ENCODE results near the gene ATL2. TPM values are rescaled to one million over a fixed set of nuclear protein-coding genes. Genes with fewer than 3 reads are reported as not detected.

Gene ATL2
- total and polyA plus RNA-seq, 2 of the 8 experiments (the other 6 are each of a cell fraction or from before 2014, with no cell fraction given), result 38.8 to 84.6 TPM

DNA sequence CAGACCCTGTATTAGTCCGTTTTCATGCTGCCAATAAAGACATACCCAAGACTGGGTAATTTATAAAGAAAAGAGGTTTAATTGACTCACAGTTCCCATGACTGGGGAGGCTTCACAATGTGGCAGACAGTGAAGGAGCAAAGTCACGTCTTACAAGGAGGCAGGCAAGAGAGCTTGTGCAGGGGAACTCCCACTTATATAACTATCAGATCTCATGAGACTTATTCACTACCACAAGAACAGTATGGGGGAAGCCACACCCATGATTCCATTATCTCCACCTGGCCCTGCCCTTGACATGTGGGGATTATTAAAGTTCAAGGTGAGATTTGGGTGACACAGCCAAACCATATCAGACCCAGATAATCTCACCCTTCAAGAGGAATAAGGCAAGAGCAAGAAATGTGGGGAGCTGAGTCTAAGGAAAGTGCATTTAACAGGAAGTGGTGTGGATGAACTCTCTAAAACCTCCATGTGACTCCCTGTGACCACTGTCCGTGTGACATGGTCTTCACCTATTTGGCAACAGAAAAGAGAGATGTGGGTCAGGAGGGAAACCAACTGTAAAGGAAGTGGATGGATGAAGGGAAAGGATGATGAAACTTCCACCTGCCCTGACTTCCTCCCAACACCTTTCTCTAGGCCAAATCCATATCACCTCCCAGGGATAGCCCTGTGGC is 110.6 kb downstream of the ATL2 start:
- Histone ChIP-seq H3K36me3 (ENCODE audit: control insufficient read depth in 2 of 4, insufficient read depth in 4 of 4, low read length in 3 of 4) (no peaks in the 10 kb centered on the region), H3K23ac (ENCODE audit: insufficient read length) (no peak overlapping the region), H3K9ac (replicated peaks in 1 of 4; ENCODE audit: extremely low read depth in 1 of 4, low read depth in 3 of 4, low read length in 3 of 4) (no peak overlapping the region), H3K27me3 (replicated peaks in 1 of 4; ENCODE audit: control insufficient read depth in 3 of 4, extremely low read depth in 1 of 4, insufficient read depth in 3 of 4, low read length in 3 of 4) (no peaks in the 10 kb centered on the region), H2AK5ac (ENCODE audit: low read depth, low read length) (no peak overlapping the region), H2AFZ (ENCODE audit: low read length) (no peak overlapping the region), H3K56ac (replicated peaks; ENCODE audit: insufficient read length, low read depth, low read length) (no peak overlapping the region), H4K91ac (replicated peaks; ENCODE audit: insufficient read length, low read length) (no peak overlapping the region), H3K4me2 (ENCODE audit: insufficient read depth in 1 of 2, low read depth in 2 of 2, low read length in 2 of 2) (no peak overlapping the region), H3K79me2 (ENCODE audit: control insufficient read depth in 1 of 2, insufficient read depth in 2 of 2, low read length in 2 of 2) (no peaks in the 10 kb centered on the region), H2BK120ac (replicated peaks; ENCODE audit: low read depth, low read length) (no peak overlapping the region), H3K4ac (replicated peaks; ENCODE audit: insufficient read length, low read depth, low read length) (no peak overlapping the region), H3K18ac (ENCODE audit: extremely low read depth, low read length) (no peak overlapping the region), H3K4me3 (ENCODE audit: extremely low read depth in 1 of 4, insufficient read depth in 2 of 4, low read depth in 3 of 4, low read length in 4 of 4) (no peak overlapping the region), H3K9me3 (ENCODE audit: insufficient read depth in 2 of 2, low read depth in 1 of 2, low read length in 1 of 2) (no peaks in the 10 kb centered on the region), H3K27ac (ENCODE audit: low read depth, low read length) (no peak overlapping the region), H4K20me1 (replicated peaks in 1 of 2; ENCODE audit: control insufficient read depth in 1 of 2, insufficient read depth in 2 of 2, low read length in 2 of 2) (no peaks in the 10 kb centered on the region), H3K14ac (ENCODE audit: insufficient read length) (no peak overlapping the region), H2BK15ac (ENCODE audit: low read length) (no peak overlapping the region), H2BK12ac (ENCODE audit: low read depth, low read length) (no peak overlapping the region), H3K4me1 (replicated peaks in 1 of 4; ENCODE audit: control insufficient read depth in 3 of 4, insufficient read depth in 4 of 4, low read length in 3 of 4) (peaks cover 0 to 4% (median 0%) of the 10 kb centered on the region in 4 experiments; a peak in 2 of 7 replicates), H4K5ac (ENCODE audit: insufficient read length, low read depth, low read length) (no peak overlapping the region), H3K23me2 (ENCODE audit: low read depth, low read length) (no peaks in the 10 kb centered on the region), H3K79me1 (ENCODE audit: low read depth, low read length) (no peaks in the 10 kb centered on the region), H2BK5ac (ENCODE audit: low read depth, low read length) (no peak overlapping the region), H2BK20ac (ENCODE audit: low read length) (no peak overlapping the region), H4K8ac (ENCODE audit: extremely low read depth, insufficient read depth, low read length) (no peak overlapping the region)
- CTCF ChIA-PET (ENCODE audit: partially characterized antibody), result interaction anchor here (1.0 to 2.8 kb wide), 2 partner anchors 257 to 308 kb away, joined by 3 to 5 read pairs; no protein-coding TSS in a partner anchor
- no peak for TF ChIP-seq RBBP5 (IDR thresholded peaks at IDR 0.05; ENCODE audit: borderline replicate concordance, low read depth, low read length)
- TF ChIP-seq FOSL1 (IDR thresholded peaks at IDR 0.05; ENCODE audit: insufficient read depth, low read depth, low read length), result no peak
- TF ChIP-seq BRCA1 (IDR thresholded peaks at IDR 0.05; ENCODE audit: low read depth, low read length), result no peak
- TF ChIP-seq ASH2L (IDR thresholded peaks at IDR 0.05; ENCODE audit: low read length), result no peak
- DNase-seq (ENCODE audit: low read depth in 1 of 2, low spot score in 2 of 2) (no peak), FAIRE-seq (no peak)
- POLR2A ChIA-PET (ENCODE audit: partially characterized antibody), result no interaction called here
- WGBS, 2 experiments (ENCODE audit: extremely low coverage in 1 of 2, insufficient coverage in 1 of 2, insufficient read length in 1 of 2, insufficient replicate concordance in 2 of 2, low coverage in 1 of 2, low lambda C conversion rate in 2 of 2, missing lambda C conversion rate in 1 of 2), result 79% methylated on average over 3 of the region's 3 CpGs; no CpG with 5 or more reads in 1 of the 2 experiments

Measured in H1 (cell line).